GM12864 (cell line): ENCODE data around the gene NBAS.

Source experiments
- DNase-seq: peaks from one replicate; pipeline ENCODE4 v3.0.0-alpha.2; 2011; ENCODE audit warnings: low read depth
- H3K4me3 ChIP-seq: 2 replicates; pipeline ENCODE4 v1.5.1; 2011; ENCODE audit warnings: mild to moderate bottlenecking, low read depth, low read length, control low read depth
- TF ChIP-seq, protein P1 (sequence below): IDR thresholded peaks from 2 replicates; pipeline ENCODE4 v1.5.1; 2011; ENCODE audit warnings: low read depth, mild to moderate bottlenecking, moderate library complexity, low read length, control low read depth, inconsistent platforms; ENCODE audit errors: missing control alignments

NBAS gene

DNA sequence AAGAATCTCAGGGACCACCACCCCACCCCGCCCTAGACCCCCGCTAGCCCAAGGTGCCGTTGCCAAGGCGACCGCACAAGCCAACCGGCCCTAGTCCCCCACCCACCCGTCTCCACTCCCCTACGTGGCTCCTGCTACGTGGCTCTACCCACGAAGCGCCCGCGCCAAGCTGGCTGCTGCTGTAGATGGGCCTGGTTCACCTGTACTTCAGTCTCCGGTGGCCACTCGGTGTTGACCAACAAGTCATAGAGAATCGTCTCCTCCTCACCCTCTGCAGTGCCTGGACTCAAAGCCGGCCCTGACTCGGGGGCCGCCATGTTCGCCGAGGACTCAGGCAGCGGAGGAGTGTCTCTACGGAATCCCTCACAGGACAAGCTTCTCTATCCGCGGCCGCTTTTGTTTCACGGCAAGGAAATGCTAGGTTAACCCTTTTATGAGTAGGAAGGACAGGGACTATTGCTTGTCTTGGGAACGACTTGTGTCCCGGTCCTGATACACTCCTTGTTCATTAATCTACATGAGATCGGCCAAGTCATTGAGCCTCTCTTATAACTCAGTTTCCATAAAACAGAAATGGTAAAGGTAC, at the start of gene NBAS:
Gene NBAS, minus strand, starts transcription at position 347 of the 586 bp plus-strand sequence. Its CDS starts 30 bp downstream, at position 317.
- TF ChIP-seq, protein P1, sequence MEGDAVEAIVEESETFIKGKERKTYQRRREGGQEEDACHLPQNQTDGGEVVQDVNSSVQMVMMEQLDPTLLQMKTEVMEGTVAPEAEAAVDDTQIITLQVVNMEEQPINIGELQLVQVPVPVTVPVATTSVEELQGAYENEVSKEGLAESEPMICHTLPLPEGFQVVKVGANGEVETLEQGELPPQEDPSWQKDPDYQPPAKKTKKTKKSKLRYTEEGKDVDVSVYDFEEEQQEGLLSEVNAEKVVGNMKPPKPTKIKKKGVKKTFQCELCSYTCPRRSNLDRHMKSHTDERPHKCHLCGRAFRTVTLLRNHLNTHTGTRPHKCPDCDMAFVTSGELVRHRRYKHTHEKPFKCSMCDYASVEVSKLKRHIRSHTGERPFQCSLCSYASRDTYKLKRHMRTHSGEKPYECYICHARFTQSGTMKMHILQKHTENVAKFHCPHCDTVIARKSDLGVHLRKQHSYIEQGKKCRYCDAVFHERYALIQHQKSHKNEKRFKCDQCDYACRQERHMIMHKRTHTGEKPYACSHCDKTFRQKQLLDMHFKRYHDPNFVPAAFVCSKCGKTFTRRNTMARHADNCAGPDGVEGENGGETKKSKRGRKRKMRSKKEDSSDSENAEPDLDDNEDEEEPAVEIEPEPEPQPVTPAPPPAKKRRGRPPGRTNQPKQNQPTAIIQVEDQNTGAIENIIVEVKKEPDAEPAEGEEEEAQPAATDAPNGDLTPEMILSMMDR: no peak
- DNase-seq: peak; percentile 59
- H3K4me3 ChIP-seq: peak within 1 kb of the TSS; percentile 96

DNA sequence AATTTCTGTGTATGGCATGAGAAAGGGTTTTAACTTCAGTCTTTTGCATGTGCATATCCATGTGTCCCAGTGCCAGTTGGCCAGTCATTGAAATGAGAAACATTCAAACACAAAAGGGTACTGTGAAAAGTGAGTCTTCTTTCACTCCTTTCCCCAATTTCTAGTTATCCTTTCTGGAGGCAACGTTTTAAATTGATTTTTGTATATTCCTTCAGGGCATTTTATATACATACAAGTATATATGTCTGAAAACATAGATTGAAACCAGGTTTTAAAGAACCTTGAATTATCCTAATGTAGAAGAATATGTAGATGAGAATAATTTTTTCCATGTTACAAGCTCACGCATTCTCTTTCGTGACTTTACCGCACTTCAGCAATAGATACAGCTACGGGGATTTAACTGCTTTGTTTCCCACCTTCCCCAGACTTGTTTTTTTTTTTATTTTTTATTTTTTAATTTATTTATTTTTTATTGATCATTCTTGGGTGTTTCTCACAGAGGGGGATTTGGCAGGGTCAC, 49.4 kb upstream of the NBAS start:
- H3K4me3 ChIP-seq: no peak overlapping the region
- no peak for DNase-seq
- TF ChIP-seq, protein P1: no peak

DNA sequence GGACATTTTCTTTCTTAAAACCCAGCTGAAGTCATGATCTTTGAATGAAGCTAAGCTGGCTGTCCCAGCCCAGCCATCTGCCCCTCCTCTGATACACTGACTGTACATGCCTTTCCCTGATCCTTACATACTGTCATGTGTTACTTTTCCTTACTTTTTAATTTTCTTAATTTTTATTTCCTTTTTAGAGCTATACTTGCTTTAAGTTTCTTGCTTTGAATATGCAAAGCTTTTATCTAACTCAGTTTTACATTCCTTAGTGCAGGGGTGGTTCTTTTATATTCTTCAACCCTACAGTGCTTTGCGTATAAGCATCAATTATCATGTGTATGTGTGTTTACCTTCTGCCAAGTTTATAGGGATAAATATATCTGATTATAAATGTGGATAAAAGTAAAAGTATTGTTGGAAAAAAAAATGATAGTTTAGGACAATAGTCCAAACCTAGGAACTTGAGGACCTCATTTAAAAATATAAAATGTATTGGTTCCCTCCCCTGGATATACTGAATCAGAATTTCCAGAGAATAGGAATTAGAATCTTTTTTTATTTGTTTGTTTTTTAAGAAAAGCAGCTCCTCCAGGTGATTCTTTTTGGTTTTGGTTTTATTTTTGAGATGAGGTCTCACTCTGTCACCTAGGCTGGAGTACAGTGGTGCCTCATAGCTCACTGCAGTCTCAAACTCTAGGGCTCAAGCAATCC, 48.4 kb upstream of the NBAS start:
- no peak for DNase-seq
- TF ChIP-seq, protein P1: no peak
- H3K4me3 ChIP-seq: no peak overlapping the region

DNA sequence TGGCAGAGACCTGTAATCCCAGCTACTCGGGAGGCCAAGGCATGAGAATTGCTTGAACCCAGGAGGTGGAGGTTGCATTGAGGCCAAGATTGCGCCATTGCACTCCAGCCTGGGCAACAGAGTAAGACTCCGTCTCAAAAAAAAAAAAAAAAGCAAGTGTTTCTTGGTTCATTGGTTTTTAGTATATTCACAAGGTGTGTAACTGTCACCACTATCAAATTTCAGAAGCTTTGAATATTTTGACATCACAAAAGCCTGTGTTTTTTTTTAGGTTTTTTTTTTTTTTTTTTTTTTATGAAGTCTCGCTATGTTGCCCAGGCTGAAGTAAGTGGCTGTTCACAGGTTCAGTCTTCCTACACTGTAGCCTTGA, 47.2 kb upstream of the NBAS start:
- no peak for DNase-seq
- TF ChIP-seq, protein P1: no peak

DNA sequence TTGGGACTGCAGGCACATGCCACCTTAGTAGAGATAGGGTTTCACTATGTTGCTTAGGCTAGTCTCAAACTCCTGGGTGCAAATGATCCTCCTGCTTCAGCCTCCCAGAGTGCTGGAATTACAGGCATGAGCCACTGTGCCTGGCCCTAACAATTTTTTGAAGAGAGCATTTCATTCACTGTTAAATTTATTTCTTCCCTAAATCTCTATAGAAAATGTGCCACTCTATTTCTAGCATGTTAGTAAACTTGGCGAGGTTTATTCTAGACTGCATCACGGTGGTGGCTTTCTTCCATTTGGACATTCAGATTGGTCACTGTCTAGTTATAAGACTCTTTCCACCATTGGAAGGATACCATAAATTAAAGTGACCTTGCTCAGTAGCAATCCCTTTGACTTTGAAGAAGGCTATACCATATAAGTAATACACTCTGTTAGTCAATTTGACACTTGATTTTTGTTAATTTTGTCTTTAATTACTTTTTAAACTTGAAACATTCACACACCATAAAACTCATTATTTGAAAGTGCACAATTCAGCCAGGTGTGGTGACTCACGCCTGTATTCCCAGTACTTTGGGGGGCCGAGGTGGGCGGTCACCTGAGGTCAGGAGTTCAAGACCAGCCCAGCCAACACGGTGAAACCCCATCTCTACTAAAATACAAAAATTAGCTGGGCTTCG, 46.7 kb upstream of the NBAS start:
- H3K4me3 ChIP-seq: no peak overlapping the region
- TF ChIP-seq, protein P1: no peak
- DNase-seq: no peak

More for the DNA sequence above, 47.2 kb upstream of the NBAS start:
- no peak overlapping the region for H3K4me3 ChIP-seq

DNA sequence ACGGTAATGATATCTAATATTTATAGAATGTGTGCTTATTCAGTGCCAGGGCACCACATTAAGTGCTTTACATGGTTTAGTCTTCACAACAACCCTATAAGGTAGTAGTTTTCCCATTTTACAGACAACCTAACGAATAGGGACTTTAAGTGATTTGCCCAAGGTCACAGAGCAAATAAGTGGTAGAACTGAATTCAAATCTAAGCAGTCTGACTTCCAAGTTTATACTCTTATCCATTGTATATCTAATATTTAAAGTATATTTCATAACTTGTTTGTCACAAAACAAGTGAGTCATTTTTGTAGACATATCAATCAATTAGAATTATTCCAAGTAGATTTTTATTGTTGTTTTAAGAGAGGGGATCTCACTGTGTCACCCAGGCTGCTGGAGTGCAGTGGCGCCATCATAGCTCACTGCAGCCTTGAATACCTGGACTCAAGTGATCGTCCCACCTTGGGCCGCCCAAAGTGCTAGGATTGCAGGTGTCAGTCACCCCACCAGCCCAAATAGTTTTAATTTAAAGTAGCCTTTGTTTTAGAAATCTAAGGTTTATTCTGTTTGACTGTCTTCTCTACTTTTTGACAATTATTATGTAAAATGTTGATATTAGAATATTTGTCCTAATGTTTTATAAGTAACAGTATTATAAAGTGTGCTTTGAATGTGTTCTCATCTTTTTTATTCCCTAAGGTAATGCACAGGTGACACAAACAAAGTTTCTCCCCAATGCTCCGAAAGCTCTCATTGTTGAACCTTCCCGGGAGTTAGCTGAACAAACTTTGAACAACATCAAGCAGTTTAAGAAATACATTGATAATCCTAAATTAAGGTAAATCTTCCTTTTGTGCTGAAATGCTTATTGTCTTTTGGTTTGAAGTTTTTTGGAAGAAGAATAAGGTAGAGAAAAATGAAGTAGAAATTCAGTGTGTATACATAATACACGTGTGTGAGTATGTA, 45.6 kb upstream of the NBAS start:
- DNase-seq: no peak
- TF ChIP-seq, protein P1: no peak
- no peak overlapping the region for H3K4me3 ChIP-seq
